Thoracic aorta (tissue), 2 donors: Measurements from ENCODE around the gene R3HDM2. TPM values are rescaled to one million over a fixed set of nuclear protein-coding genes. Genes with fewer than 3 reads are reported as not detected.

Experiments
- ATAC-seq: fragments of 150-250 bp; one replicate; pipeline ENCODE4 v1.8.0; 2017; ENCODE audit warnings: low read depth; ENCODE audit not compliant: insufficient number of reproducible peaks, low FRiP score
- DNase-seq: peaks from one replicate; pipeline ENCODE4 v3.0.0-alpha.2; 2020; ENCODE audit warnings: low spot score
- H3K27ac ChIP-seq, 2 donors: fragments of 200-600 bp; sonication (generic); 1 replicate in 1 of 2; 2 replicates in 1 of 2; pipeline ENCODE4 v1.5.1; 2016; ENCODE audit warnings: mild to moderate bottlenecking in 2 of 2, moderate library complexity in 2 of 2
- H3K27me3 ChIP-seq: fragments of 200-600 bp; sonication (generic); replicated peaks from 2 replicates; pipeline ENCODE4 v1.6.0; 2016; ENCODE audit warnings: mild to moderate bottlenecking; ENCODE audit not compliant: insufficient read depth
- H3K36me3 ChIP-seq: fragments of 200-600 bp; sonication (generic); one replicate; pipeline ENCODE4 v1.5.1; 2016
- H3K4me1 ChIP-seq, 2 donors: fragments of 200-600 bp; sonication (generic); 1 replicate in 1 of 2; 2 replicates in 1 of 2; pipeline versions ENCODE4 v1.5.1 to v1.6.0; 2016; ENCODE audit warnings: low read depth in 2 of 2, mild to moderate bottlenecking in 1 of 2; ENCODE audit not compliant: control insufficient read depth in 1 of 2
- H3K4me3 ChIP-seq: fragments of 200-600 bp; sonication (generic); 2 replicates; pipeline ENCODE4 v1.5.1; 2016; ENCODE audit warnings: mild to moderate bottlenecking
- H3K9me3 ChIP-seq: fragments of 200-600 bp; sonication (generic); 2 replicates; pipeline ENCODE4 v1.5.1; 2016
- CTCF ChIP-seq: fragments of 200-600 bp; sonication (generic); IDR thresholded peaks from one replicate; pipeline ENCODE4 v1.5.1; 2019; ENCODE audit warnings: antibody characterized with exemption
- total RNA-seq, 2 donors: library from RNA; depleted of rRNA; stranded (reverse); fragments of >200 nt; gene quantifications; one replicate each; pipeline versions ENCODE4 v1.1.0 to v1.2.3, GENCODE V29; 2016

The R3HDM2 gene
- total RNA-seq, 2 donors from 2014 or later: 26.5 to 62.4 TPM

DNA sequence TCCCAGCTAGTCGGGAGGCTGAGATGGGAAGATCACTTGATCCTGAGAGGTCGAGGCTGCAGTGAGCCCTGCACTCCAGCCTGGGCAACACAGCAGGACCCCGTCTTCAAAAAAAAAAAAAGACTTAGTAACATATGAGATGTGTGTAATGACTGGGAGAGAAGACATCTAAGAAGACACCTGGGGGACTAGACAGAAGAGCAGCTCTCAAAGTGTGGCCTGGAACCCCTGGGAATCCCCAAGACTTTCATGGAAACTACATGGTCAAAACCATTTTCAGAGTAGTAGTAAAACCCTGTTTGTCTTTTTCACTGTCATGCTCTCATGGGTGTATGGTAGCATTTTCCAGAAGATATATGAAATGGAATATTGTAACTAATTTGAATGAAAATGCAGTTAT lies 45.3 kb downstream of the R3HDM2 start:
- Histone ChIP-seq H3K4me3 (no peak overlapping the region), H3K9me3 (no peaks in the 10 kb centered on the region), H3K27ac (no peak overlapping the region), H3K27me3 (no peaks in the 10 kb centered on the region), H3K36me3 (no peaks in the 10 kb centered on the region), H3K4me1 (peaks cover 0 to 8% of the 10 kb centered on the region in 2 donors)
- no peak for ATAC-seq
- no peak for DNase-seq
- TF ChIP-seq CTCF: no peak

GRCh38 chr12:57384478-57384877 lies 46.4 kb downstream of the R3HDM2 start:
- TF ChIP-seq CTCF: no peak
- H3K9me3 ChIP-seq: no peaks in the 10 kb centered on the region
- ATAC-seq (peak; percentile 43), DNase-seq (no peak)
- no peak overlapping the region for H3K4me3 ChIP-seq
- H3K27me3 ChIP-seq: no peaks in the 10 kb centered on the region
- no peaks in the 10 kb centered on the region for H3K36me3 ChIP-seq
- H3K27ac ChIP-seq: peak overlapping the region in 1 of 2 donors; percentile 38
- H3K4me1 ChIP-seq: peaks cover 0 to 8% of the 10 kb centered on the region in 2 donors

DNA sequence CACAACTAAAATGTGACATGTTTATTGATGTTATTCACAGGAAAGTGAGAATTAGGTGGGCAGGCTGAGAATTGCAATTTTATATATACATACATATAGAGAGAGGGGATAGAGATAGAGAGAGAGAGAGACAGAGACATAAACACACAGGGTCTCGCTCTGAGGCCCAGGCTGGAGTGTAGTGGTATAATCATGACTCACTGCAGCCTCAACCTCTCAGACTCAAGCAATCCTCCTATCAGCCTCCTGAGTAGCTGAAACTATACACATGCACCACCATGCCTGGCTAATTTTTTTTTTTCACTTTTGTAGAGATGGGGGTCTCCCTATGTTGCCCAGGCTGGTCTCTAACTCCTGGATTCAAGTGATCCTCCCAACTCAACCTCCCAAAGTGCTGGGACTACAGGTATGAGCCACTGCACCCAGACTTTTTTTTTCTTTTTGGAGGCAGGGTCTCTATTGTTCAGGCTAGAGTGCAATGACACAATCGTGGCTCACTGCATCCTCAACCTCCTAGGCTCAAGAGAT lies 49.1 kb downstream of the R3HDM2 start:
- no peaks in the 10 kb centered on the region for H3K27me3 ChIP-seq

DNA sequence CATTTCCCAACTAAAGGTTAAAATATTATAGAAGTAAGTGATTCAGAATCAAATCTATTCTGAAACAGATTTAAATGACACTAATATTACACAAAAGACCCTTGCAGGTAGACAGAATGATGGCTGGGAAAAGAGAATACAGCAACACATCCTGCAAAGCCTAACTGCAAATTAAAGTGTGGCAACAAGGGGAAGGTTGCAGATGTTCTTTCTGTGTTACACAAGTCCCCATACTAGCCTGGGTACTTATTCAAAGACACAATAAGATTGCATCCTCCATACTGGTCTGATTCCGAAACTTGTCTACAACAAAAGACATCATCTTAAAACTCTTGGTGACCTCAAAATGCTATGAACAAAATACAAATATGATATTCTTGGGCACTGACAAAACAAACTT lies 50.5 kb downstream of the R3HDM2 start:
- DNase-seq (no peak), ATAC-seq (no peak)
- no peak for TF ChIP-seq CTCF
- Histone ChIP-seq H3K9me3 (no peaks in the 10 kb centered on the region), H3K4me3 (no peak overlapping the region), H3K4me1 (peaks cover 0 to 8% of the 10 kb centered on the region in 2 donors), H3K36me3 (no peaks in the 10 kb centered on the region), H3K27ac (no peak overlapping the region), H3K27me3 (no peaks in the 10 kb centered on the region)

More for the DNA sequence above, 49.1 kb downstream of the R3HDM2 start:
- TF ChIP-seq CTCF: no peak
- Histone ChIP-seq H3K36me3 (no peaks in the 10 kb centered on the region), H3K27ac (no peak overlapping the region), H3K4me3 (no peak overlapping the region), H3K9me3 (no peaks in the 10 kb centered on the region), H3K4me1 (peaks cover 0 to 8% of the 10 kb centered on the region in 2 donors)
- DNase-seq (no peak), ATAC-seq (no peak)

- no peak overlapping the region for H3K27ac ChIP-seq
- H3K27me3 ChIP-seq: no peaks in the 10 kb centered on the region
- DNase-seq (no peak), ATAC-seq (no peak)
- H3K4me3 ChIP-seq: no peak overlapping the region
- H3K36me3 ChIP-seq: no peaks in the 10 kb centered on the region
- peaks cover 2 to 3% of the 10 kb centered on the region in 2 donors for H3K4me1 ChIP-seq
- no peaks in the 10 kb centered on the region for H3K9me3 ChIP-seq
- no peak for TF ChIP-seq CTCF
Observed at GRCh38 chr12:57377103-57377840, 53.6 kb downstream of the R3HDM2 start.
